Measurements from ENCODE around the gene GRIA1. TPM values are rescaled to one million over a fixed set of nuclear protein-coding genes. Genes with fewer than 3 reads are reported as not detected.

Gene GRIA1
- total and polyA plus RNA-seq, 10 of the 15 experiments (the other 5 are each of a cell fraction or from before 2014, with no cell fraction given): 0.04 to 0.18 (median 0.04) TPM; not detected in 7

DNA sequence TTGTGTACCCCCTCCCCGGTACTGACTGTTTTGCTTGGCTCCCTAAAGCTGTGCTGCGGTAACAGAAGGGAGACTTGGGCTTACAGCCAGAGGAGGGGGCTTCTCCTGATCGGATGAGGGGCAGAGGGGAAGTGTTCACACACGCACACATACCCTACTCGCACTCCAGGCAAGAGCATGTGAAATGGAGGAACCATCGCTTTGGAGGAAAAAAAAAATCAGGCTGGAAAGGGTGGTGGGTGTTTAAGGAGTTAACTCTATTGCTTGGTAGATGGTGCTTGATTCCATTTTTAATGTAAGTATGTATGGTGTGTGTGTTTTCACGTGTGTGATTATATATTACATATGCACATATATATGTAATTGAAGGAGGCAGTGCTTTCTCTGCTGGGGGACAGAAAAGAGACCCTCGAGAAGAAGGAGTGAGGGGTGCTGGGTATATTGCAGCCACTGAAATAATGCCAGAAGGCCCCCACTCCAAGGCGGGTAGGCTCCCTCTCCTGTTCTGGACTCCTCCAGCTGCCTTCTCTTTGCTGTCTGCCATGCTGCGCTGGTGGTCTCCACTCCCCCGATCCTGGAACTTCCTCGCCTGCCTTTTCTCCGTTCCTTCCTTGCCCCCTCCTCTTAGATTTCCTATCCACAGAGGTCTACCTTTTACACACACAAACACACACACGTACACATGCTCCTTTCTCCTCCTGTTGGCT is 721 bp downstream of the GRIA1 start:
- ATAC-seq (no peak), DNase-seq (ENCODE audit: low read depth, low spot score) (no peak), FAIRE-seq (no peak)
- Histone ChIP-seq H3K27me3 (replicated peaks in 1 of 2; ENCODE audit: control insufficient read depth in 2 of 2, insufficient read depth in 2 of 2, low read length in 1 of 2) (peaks cover 5 to 8% of the 10 kb centered on the region in 2 experiments; a peak in 3 of 4 replicates), H3K36me3 (ENCODE audit: control insufficient read depth in 2 of 2, insufficient read depth in 2 of 2, low read length in 1 of 2) (no peaks in the 10 kb centered on the region), H3K27ac (ENCODE audit: control insufficient read depth, insufficient read depth) (no peak overlapping the region), H3K79me2 (ENCODE audit: control insufficient read depth, insufficient read depth, low read length) (no peaks in the 10 kb centered on the region), H4K20me1 (ENCODE audit: control insufficient read depth, insufficient read depth) (no peaks in the 10 kb centered on the region), H2AFZ (ENCODE audit: control insufficient read depth, low read depth, low read length) (no peak overlapping the region), H3K4me1 (ENCODE audit: control insufficient read depth, insufficient read depth, low read length) (no peaks in the 10 kb centered on the region), H3K9me3 (replicated peaks; ENCODE audit: control insufficient read depth, insufficient read depth, low read length) (no peaks in the 10 kb centered on the region), H3K4me2 (ENCODE audit: control insufficient read depth, insufficient read depth) (no peak overlapping the region), H3K9ac (ENCODE audit: control insufficient read depth, insufficient read depth, low read length) (no peak overlapping the region), H3K4me3 (no peak overlapping the region)
- 3% methylated on average over 14 of the region's 14 CpGs for WGBS (ENCODE audit: insufficient coverage, insufficient replicate concordance, low lambda C conversion rate, missing lambda C conversion rate)
- TF ChIP-seq POLR2AphosphoS2 (IDR thresholded peaks at IDR 0.05; ENCODE audit: low read depth, low read length): no peak
- no peak for TF ChIP-seq KDM1A (IDR thresholded peaks at IDR 0.05; ENCODE audit: borderline replicate concordance)
- no peak for TF ChIP-seq DPF2 (IDR thresholded peaks at IDR 0.05)
- TF ChIP-seq, protein P1, sequence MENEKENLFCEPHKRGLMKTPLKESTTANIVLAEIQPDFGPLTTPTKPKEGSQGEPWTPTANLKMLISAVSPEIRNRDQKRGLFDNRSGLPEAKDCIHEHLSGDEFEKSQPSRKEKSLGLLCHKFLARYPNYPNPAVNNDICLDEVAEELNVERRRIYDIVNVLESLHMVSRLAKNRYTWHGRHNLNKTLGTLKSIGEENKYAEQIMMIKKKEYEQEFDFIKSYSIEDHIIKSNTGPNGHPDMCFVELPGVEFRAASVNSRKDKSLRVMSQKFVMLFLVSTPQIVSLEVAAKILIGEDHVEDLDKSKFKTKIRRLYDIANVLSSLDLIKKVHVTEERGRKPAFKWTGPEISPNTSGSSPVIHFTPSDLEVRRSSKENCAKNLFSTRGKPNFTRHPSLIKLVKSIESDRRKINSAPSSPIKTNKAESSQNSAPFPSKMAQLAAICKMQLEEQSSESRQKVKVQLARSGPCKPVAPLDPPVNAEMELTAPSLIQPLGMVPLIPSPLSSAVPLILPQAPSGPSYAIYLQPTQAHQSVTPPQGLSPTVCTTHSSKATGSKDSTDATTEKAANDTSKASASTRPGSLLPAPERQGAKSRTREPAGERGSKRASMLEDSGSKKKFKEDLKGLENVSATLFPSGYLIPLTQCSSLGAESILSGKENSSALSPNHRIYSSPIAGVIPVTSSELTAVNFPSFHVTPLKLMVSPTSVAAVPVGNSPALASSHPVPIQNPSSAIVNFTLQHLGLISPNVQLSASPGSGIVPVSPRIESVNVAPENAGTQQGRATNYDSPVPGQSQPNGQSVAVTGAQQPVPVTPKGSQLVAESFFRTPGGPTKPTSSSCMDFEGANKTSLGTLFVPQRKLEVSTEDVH (IDR thresholded peaks at IDR 0.05; ENCODE audit: low read depth, partially characterized antibody): no peak
- TF ChIP-seq BRCA1 (IDR thresholded peaks at IDR 0.05; ENCODE audit: low read depth, low read length): no peak
- no peak for TF ChIP-seq LARP7 (IDR thresholded peaks at IDR 0.05)
- no peak for TF ChIP-seq MTA3 (IDR thresholded peaks at IDR 0.05; ENCODE audit: borderline replicate concordance, low read length)
- TF ChIP-seq IKZF1 (conservative IDR thresholded peaks at IDR 0.05): no peak
- intact Hi-C loops (cut with micrococcal nuclease; ENCODE audit: unreplicated experiment) (no loop called here), in situ Hi-C loops (cut with MboI) (no loop called here)
- BruUV-seq (replicated peaks): no TSS peak
- ChIA-PET SMC1A (ENCODE audit: uncharacterized antibody, unreplicated experiment) (no interaction called here), RAD21 (ENCODE audit: unreplicated experiment) (no interaction called here), POLR2A (no interaction called here), CTCF (no interaction called here)

Data from GM12878 (cell line).